Lower leg skin (tissue), 3 donors: ENCODE results near the gene GMCL1.

Experiments
- POLR2A ChIP-seq, 2 donors: fragments of 450-650 bp; IDR thresholded peaks; one replicate each; pipeline ENCODE4 v1.6.1; 2016 to 2017; ENCODE audit warnings: antibody characterized with exemption in 2 of 2, mild to moderate bottlenecking in 1 of 2, moderate library complexity in 1 of 2
- TF ChIP-seq, protein P1 (sequence below), 3 donors: fragments of 450-650 bp; IDR thresholded peaks; one replicate each; pipeline ENCODE4 v1.5.1; 2016; ENCODE audit warnings: antibody characterized with exemption in 3 of 3, mild to moderate bottlenecking in 3 of 3, moderate library complexity in 2 of 3

DNA sequence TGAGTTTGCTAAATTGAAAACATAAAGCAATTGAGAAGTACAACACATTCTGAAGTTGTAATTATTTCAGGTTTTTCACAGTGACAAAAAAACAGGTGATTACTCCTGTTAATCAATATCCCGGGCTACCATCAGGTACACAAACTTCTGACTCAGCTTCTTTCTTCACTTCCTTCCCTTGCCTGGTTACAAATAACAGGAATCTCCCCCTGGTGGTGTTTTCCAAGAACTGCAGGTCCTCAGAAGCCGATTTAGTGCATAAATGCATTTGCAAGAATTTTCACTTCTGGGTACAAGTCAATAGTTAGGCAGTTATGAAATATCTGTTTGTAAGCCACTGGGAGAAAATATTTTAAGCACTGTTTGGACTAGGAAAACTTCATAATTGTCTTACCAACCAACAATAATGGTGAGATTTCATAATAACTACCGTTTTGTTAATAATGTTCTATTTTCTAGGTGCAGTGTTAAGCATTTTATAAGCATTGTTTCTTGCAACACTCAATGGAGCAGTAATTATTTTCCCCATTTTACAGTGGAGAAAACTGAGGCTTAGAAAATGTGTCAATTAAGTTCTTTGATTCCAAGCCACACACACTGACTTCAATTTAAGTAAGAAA lies 12.4 kb upstream of the GMCL1 start:
- TF ChIP-seq, protein P1, sequence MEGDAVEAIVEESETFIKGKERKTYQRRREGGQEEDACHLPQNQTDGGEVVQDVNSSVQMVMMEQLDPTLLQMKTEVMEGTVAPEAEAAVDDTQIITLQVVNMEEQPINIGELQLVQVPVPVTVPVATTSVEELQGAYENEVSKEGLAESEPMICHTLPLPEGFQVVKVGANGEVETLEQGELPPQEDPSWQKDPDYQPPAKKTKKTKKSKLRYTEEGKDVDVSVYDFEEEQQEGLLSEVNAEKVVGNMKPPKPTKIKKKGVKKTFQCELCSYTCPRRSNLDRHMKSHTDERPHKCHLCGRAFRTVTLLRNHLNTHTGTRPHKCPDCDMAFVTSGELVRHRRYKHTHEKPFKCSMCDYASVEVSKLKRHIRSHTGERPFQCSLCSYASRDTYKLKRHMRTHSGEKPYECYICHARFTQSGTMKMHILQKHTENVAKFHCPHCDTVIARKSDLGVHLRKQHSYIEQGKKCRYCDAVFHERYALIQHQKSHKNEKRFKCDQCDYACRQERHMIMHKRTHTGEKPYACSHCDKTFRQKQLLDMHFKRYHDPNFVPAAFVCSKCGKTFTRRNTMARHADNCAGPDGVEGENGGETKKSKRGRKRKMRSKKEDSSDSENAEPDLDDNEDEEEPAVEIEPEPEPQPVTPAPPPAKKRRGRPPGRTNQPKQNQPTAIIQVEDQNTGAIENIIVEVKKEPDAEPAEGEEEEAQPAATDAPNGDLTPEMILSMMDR (IDR thresholded peaks at IDR 0.05), result peak in 1 of 3 donors; percentile 96
- TF ChIP-seq POLR2A (IDR thresholded peaks at IDR 0.05), result no peak
